ENCODE measurements around the gene GBE1. TPM values are rescaled to one million over a fixed set of nuclear protein-coding genes. Genes with fewer than 3 reads are reported as not detected.

Gene GBE1
- polyA plus RNA-seq (2011; rRNA removed) (44.5 and 60.1 TPM in 2 replicates), polyA minus RNA-seq (2011; rRNA and poly(A)+ RNA removed) (28.6 and 59.5 TPM in 2 replicates)

DNA sequence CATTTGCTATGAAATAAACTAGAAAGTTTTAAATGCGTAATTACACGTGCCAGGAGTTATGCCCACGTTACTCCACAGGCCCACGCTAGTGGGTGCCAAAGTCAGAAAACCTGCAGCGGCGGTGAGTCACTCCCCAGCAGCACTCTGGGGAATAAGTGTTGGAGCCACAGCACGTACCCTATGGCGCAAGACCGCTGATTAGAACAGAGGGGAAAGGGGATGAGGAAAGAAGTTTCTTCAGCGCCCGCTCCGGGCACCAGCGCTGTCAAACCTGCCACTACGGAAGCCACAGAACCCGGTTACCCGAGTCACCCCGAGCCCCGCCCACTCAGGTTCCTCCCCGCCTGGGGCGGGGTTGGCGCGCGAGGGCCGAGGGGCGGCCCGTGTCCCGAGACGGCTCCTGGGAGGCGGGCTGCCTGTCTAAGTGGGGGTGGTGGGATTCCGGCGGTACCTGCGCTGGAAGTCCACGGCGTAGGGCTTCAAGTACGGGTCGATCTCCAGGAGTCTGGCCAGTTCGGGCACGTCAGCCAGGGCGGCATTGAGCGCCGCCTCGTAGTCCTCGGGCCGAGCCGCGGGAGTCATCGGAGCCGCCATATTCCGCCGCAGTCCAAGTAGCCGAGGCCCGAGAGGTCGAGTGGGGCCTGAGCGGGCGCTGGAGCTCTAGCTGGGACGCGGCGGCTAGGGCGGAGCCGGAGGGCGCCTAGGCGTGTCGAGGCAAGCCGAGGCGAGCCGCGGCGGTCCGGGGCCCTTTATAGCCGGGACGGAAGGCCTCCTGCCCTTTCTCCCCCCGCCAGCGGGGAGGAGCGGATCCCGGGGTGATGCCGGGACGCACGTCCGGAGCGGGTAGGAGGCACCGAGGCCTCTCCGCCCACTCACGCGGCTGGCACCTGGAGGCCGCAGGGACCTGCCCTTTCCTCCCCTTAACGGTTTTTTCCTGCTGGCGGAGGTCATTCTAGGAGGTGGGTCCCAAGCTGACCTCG, at the start of gene GBE1:
Gene GBE1, minus strand, starts transcription at position 722 of the 980 bp plus-strand sequence. Its CDS starts 128 bp downstream, at position 594.
- TF ChIP-seq, protein P1, sequence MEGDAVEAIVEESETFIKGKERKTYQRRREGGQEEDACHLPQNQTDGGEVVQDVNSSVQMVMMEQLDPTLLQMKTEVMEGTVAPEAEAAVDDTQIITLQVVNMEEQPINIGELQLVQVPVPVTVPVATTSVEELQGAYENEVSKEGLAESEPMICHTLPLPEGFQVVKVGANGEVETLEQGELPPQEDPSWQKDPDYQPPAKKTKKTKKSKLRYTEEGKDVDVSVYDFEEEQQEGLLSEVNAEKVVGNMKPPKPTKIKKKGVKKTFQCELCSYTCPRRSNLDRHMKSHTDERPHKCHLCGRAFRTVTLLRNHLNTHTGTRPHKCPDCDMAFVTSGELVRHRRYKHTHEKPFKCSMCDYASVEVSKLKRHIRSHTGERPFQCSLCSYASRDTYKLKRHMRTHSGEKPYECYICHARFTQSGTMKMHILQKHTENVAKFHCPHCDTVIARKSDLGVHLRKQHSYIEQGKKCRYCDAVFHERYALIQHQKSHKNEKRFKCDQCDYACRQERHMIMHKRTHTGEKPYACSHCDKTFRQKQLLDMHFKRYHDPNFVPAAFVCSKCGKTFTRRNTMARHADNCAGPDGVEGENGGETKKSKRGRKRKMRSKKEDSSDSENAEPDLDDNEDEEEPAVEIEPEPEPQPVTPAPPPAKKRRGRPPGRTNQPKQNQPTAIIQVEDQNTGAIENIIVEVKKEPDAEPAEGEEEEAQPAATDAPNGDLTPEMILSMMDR (IDR thresholded peaks at IDR 0.05; ENCODE audit: low read depth, low read length), result peak; percentile 59
- ChIA-PET POLR2A (interaction anchor here (1.0 to 1.6 kb wide), 3 partner anchors 17 to 36 kb away, joined by 4 to 12 read pairs (median 5); no protein-coding TSS in a partner anchor), CTCF (interaction anchor here (1.1 to 1.4 kb wide), 2 partner anchors 93 to 151 kb away, joined by 3 to 5 read pairs; no protein-coding TSS in a partner anchor)
- H3K27ac ChIP-seq (ENCODE audit: low read depth, low read length), result peak within 1 kb of the TSS; percentile 99
- no peaks in the 10 kb centered on the region for H3K9me3 ChIP-seq (ENCODE audit: control insufficient read depth, insufficient read depth, low read length)
- H3K27me3 ChIP-seq (ENCODE audit: control insufficient read depth, insufficient read depth, low read length), result no peaks in the 10 kb centered on the region
- peak; percentile 77 for DNase-seq (ENCODE audit: low read depth, low spot score)
- H3K4me3 ChIP-seq (ENCODE audit: low read depth, low read length), result peak within 1 kb of the TSS; percentile 77

DNA sequence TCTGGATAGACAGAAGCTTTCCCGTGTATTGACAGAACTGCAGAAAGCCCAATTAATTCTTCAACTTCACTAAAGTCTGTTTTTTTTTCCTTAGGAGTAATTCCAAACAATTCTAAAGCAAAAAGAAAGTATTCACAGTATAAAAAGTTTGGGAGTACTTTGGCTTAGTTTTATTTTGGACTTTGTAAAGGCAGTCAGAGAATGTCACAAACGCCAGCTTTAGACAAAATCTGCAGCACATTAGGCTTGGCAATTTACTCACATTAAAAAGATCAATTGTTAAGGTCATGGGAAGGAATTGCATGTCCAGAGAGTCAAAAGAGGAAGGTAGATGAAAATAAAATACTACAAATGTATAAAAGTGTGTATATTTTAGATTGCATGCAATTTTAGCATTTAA, 47.5 kb upstream of the GBE1 start:
- Histone ChIP-seq H3K9me3 (ENCODE audit: control insufficient read depth, insufficient read depth, low read length) (no peaks in the 10 kb centered on the region; the same call in 1 of the 2 replicates), H3K27ac (ENCODE audit: low read depth, low read length) (no peak overlapping the region), H3K4me3 (ENCODE audit: low read depth, low read length) (no peak overlapping the region), H3K27me3 (ENCODE audit: control insufficient read depth, insufficient read depth, low read length) (no peaks in the 10 kb centered on the region)
- POLR2A ChIA-PET, result no interaction called here
- TF ChIP-seq, protein P1 (IDR thresholded peaks at IDR 0.05; ENCODE audit: low read depth, low read length), result no peak
- DNase-seq (ENCODE audit: low read depth, low spot score), result no peak
- CTCF ChIA-PET, result no interaction called here

DNA sequence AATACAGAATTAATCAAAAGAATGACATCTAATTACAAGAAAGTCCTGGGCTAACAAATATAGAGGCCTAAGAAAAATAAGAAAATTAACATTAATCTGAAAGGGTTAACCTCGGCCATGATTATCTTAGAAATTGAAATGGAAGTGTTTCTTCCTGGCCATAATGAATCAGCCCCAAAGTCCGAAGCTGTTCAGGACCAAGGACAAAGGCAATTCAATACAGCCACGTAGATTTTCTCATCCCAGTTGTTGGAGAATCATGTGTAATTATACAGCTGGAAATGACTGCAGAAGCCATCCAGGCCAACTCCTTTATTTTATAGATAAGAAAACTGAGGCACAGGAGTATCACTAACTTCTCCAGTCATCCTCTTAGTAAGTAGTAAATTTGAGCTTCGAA, 38.0 kb upstream of the GBE1 start:
- CTCF ChIA-PET, result no interaction called here

DNA sequence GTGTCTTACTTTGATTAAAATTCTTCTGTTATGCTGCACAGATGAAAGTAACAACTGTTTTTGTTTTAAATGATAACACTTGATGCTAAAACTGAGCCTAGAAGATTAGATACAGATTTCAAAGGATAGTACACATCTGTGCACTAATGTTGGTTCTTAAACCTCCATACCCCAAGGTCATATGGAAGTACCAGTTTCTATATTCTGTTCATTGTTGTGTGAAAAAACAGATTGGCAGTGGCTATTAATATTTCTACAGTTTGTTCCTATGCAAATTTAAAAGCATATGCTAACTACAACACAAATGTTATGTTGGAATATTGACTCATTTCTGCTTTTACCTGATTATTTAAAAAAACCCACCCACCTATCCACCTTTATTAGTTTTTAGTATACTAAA, 32.0 kb upstream of the GBE1 start:
- Histone ChIP-seq H3K27ac (ENCODE audit: low read depth, low read length) (no peak overlapping the region), H3K27me3 (ENCODE audit: control insufficient read depth, insufficient read depth, low read length) (no peaks in the 10 kb centered on the region), H3K9me3 (ENCODE audit: control insufficient read depth, insufficient read depth, low read length) (no peaks in the 10 kb centered on the region), H3K4me3 (ENCODE audit: low read depth, low read length) (no peak overlapping the region)
- no peak for DNase-seq (ENCODE audit: low read depth, low spot score)
- POLR2A ChIA-PET, result no interaction called here
- TF ChIP-seq, protein P1 (IDR thresholded peaks at IDR 0.05; ENCODE audit: low read depth, low read length), result no peak
- CTCF ChIA-PET, result no interaction called here

More for the DNA sequence above, 38.0 kb upstream of the GBE1 start:
- Histone ChIP-seq H3K27ac (ENCODE audit: low read depth, low read length) (no peak overlapping the region), H3K4me3 (ENCODE audit: low read depth, low read length) (no peak overlapping the region), H3K27me3 (ENCODE audit: control insufficient read depth, insufficient read depth, low read length) (no peaks in the 10 kb centered on the region), H3K9me3 (ENCODE audit: control insufficient read depth, insufficient read depth, low read length) (no peaks in the 10 kb centered on the region)
- TF ChIP-seq, protein P1 (IDR thresholded peaks at IDR 0.05; ENCODE audit: low read depth, low read length), result no peak
- POLR2A ChIA-PET, result no interaction called here
- DNase-seq (ENCODE audit: low read depth, low spot score), result no peak

DNA sequence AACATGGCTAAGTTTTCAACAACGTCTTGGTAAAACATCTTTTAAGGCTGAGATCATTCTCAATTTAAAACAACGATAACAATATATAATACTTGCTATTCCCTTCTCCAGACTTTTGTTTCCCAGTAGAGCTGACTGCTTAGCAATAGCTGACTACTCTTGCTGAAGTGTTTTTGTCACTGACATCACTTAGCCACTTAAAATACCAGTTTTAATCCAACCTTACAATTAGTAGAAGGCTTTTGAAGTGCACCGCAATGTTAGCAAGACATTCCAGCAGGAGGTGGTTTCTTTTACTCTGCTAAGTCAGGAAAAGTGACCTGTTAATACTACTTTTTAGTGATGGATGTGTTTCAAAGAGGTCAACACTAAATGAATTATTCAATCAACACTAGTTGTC, 28.7 kb upstream of the GBE1 start:
- TF ChIP-seq, protein P1 (IDR thresholded peaks at IDR 0.05; ENCODE audit: low read depth, low read length), result no peak
- Histone ChIP-seq H3K27ac (ENCODE audit: low read depth, low read length) (no peak overlapping the region), H3K9me3 (ENCODE audit: control insufficient read depth, insufficient read depth, low read length) (no peaks in the 10 kb centered on the region), H3K27me3 (ENCODE audit: control insufficient read depth, insufficient read depth, low read length) (no peaks in the 10 kb centered on the region), H3K4me3 (ENCODE audit: low read depth, low read length) (no peak overlapping the region)
- CTCF ChIA-PET, result no interaction called here
- DNase-seq (ENCODE audit: low read depth, low spot score), result no peak
- POLR2A ChIA-PET, result no interaction called here
